ENCODE data around the gene BFSP1.
A peak's percentile ranks its signal among the peaks of the same experiment; 100 is the strongest.

BFSP1 gene

GRCh38 chr20:17568972-17569521 lies 37.9 kb upstream of the BFSP1 start:
- no peaks in the 10 kb centered on the region for H3K9me3 ChIP-seq (ENCODE audit: control insufficient read depth, insufficient read depth, low read depth, low read length)
- ChIA-PET CTCF (interaction anchor here (1.1 kb wide), 1 partner anchor 45 kb away, joined by 4 read pairs; no protein-coding TSS in a partner anchor), POLR2A (interaction anchor here (1.0 to 2.9 kb wide), 6 partner anchors 8 to 38 kb away, joined by 5 to 24 read pairs (median 7); partner anchors contain the start of gene BFSP1)
- peaks cover 8% of the 10 kb centered on the region for H3K4me1 ChIP-seq (ENCODE audit: control insufficient read depth, insufficient read depth, low read length)
- peak overlapping the region; percentile 98 for H3K4me3 ChIP-seq (ENCODE audit: low read depth, low read length)
- H3K36me3 ChIP-seq (ENCODE audit: control insufficient read depth in 2 of 2, insufficient read depth in 1 of 2, low read length in 2 of 2) = no peaks in the 10 kb centered on the region
- H3K27ac ChIP-seq (ENCODE audit: extremely low read depth, low read depth, low read length) = peak overlapping the region; percentile 99
- TF ChIP-seq ZSCAN4 (tag by site-specific recombination; IDR thresholded peaks at IDR 0.05) = no peak
- peak; percentile 65; the same call in 1 of the 2 replicates for TF ChIP-seq ZNF362 (tag by site-specific recombination; IDR thresholded peaks at IDR 0.05)
- TF ChIP-seq FEZF1 (tag by site-specific recombination; IDR thresholded peaks at IDR 0.05) = no peak; the same call in 1 of the 2 replicates
- TF ChIP-seq ZNF266 (tag by site-specific recombination; IDR thresholded peaks at IDR 0.05; ENCODE audit: low read depth) = no peak
- TF ChIP-seq ZNF513 (tag by site-specific recombination; IDR thresholded peaks at IDR 0.05) = no peak
- TF ChIP-seq ZNF776 (tag by site-specific recombination; IDR thresholded peaks at IDR 0.05; ENCODE audit: borderline replicate concordance) = no peak
- no peak; the same call in none of the 2 replicates for TF ChIP-seq PRDM10 (tag by site-specific recombination; IDR thresholded peaks at IDR 0.05)
- TF ChIP-seq ZBTB11 (tag by site-specific recombination; conservative IDR thresholded peaks at IDR 0.05; ENCODE audit: low read depth) = peak; percentile 36
- TF ChIP-seq ZNF692 (tag by site-specific recombination; IDR thresholded peaks at IDR 0.05) = no peak
- no peak for TF ChIP-seq ZNF350 (tag by site-specific recombination; IDR thresholded peaks at IDR 0.05)
- no peak for TF ChIP-seq ZNF10 (tag by site-specific recombination; IDR thresholded peaks at IDR 0.05)
- no peak for TF ChIP-seq ZNF670 (tag by site-specific recombination; IDR thresholded peaks at IDR 0.05; ENCODE audit: low read depth)
- no peak for TF ChIP-seq YY1 (tag by site-specific recombination; IDR thresholded peaks at IDR 0.05)
- peak; percentile 59 for TF ChIP-seq OSR2 (tag by site-specific recombination; IDR thresholded peaks at IDR 0.05)
- TF ChIP-seq ZNF174 (tag by site-specific recombination; IDR thresholded peaks at IDR 0.05) = no peak
- peak; percentile 24; the same call in 1 of the 2 replicates for TF ChIP-seq ZNF629 (tag by site-specific recombination; IDR thresholded peaks at IDR 0.05)
- 0 out of 2 replicates have a peak, but pooled peaks have one; percentile 14 for TF ChIP-seq ZNF76 (tag by site-specific recombination; IDR thresholded peaks at IDR 0.05; ENCODE audit: borderline replicate concordance, low read depth)
- no peak for TF ChIP-seq ZNF133 (tag by site-specific recombination; IDR thresholded peaks at IDR 0.05)
- TF ChIP-seq ZBTB17 (tag by site-specific recombination; IDR thresholded peaks at IDR 0.05) = no peak
- peak; percentile 44; the same call in 1 of the 2 replicates for TF ChIP-seq GLIS2 (tag by site-specific recombination; IDR thresholded peaks at IDR 0.05)
- TF ChIP-seq ZNF658 (tag by site-specific recombination; IDR thresholded peaks at IDR 0.05) = no peak
- no peak for TF ChIP-seq ZNF747 (tag by site-specific recombination; IDR thresholded peaks at IDR 0.05)
- TF ChIP-seq ZEB2 (tag by site-specific recombination; IDR thresholded peaks at IDR 0.05) = peak; percentile 40; the same call in 1 of the 2 replicates
- peak; percentile 52 for TF ChIP-seq KLF1 (tag by site-specific recombination; IDR thresholded peaks at IDR 0.05)
- no peak for TF ChIP-seq HOXC10 (CRISPR knock-in tag; IDR thresholded peaks at IDR 0.05)
- TF ChIP-seq ZSCAN30 (tag by site-specific recombination; IDR thresholded peaks at IDR 0.05) = no peak
